Right lobe of liver (tissue), 4 donors: ENCODE measurements around the gene CLCN7.

ENCODE experiments used
- POLR2A ChIP-seq: fragments of 450-650 bp; IDR thresholded peaks from one replicate; pipeline ENCODE4 v1.6.1; 2017; ENCODE audit warnings: antibody characterized with exemption, mild to moderate bottlenecking
- TF ChIP-seq, protein P1 (sequence below), 4 donors: fragments of 200-600 bp in 3 of 4; fragments of 450-650 bp in 1 of 4; IDR thresholded peaks; one replicate each; pipeline versions ENCODE4 v1.5.1 to v1.8.0; 2016 to 2022; ENCODE audit warnings: antibody characterized with exemption in 4 of 4, mild to moderate bottlenecking in 2 of 4
- donor health status: DM: no; HTN: no; CAD: no.
- donor health status: DM: no; HTN: no; CAD: no.
- donor health status: DM: no; HTN: yes; CAD: no.

- TF ChIP-seq, protein P1, sequence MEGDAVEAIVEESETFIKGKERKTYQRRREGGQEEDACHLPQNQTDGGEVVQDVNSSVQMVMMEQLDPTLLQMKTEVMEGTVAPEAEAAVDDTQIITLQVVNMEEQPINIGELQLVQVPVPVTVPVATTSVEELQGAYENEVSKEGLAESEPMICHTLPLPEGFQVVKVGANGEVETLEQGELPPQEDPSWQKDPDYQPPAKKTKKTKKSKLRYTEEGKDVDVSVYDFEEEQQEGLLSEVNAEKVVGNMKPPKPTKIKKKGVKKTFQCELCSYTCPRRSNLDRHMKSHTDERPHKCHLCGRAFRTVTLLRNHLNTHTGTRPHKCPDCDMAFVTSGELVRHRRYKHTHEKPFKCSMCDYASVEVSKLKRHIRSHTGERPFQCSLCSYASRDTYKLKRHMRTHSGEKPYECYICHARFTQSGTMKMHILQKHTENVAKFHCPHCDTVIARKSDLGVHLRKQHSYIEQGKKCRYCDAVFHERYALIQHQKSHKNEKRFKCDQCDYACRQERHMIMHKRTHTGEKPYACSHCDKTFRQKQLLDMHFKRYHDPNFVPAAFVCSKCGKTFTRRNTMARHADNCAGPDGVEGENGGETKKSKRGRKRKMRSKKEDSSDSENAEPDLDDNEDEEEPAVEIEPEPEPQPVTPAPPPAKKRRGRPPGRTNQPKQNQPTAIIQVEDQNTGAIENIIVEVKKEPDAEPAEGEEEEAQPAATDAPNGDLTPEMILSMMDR (IDR thresholded peaks at IDR 0.05): no peak
- no peak for TF ChIP-seq POLR2A
Measured at GRCh38 chr16:1489077-1489476, 14.2 kb upstream of the CLCN7 start.
